Lower leg skin (tissue), 4 donors: ENCODE results near the gene ANKH. TPM values are rescaled to one million over a fixed set of nuclear protein-coding genes. Genes with fewer than 3 reads are reported as not detected.

Experiments used
- DNase-seq, 2 donors: peaks; one replicate each; pipeline ENCODE4 v3.0.0-alpha.2; 2019; ENCODE audit warnings: low spot score in 2 of 2
- H3K4me3 ChIP-seq: fragments of 200-600 bp; sonication (generic); 2 replicates; pipeline ENCODE4 v1.5.1; 2017; ENCODE audit warnings: mild to moderate bottlenecking, low read depth; ENCODE audit not compliant: poor library complexity, severe bottlenecking
- POLR2A ChIP-seq, 2 donors: fragments of 450-650 bp; IDR thresholded peaks; one replicate each; pipeline ENCODE4 v1.6.1; 2016 to 2017; ENCODE audit warnings: antibody characterized with exemption in 2 of 2, mild to moderate bottlenecking in 1 of 2, moderate library complexity in 1 of 2
- WGBS, 2 donors: methylation state at CpG; one replicate each; pipeline ENCODE4 v1.1.5; 2018; 5-methylcytosine and 5-hydroxymethylcytosine counted together
- intact Hi-C: fragments of 100-400 bp; cut with DNase I; formaldehyde crosslinking; loops from one replicate; pipeline ENCODE4 v1.15.0; 2023; ENCODE audit warnings: low total_unique reads
- total RNA-seq, 4 donors: library from RNA; depleted of rRNA; stranded (reverse); fragments of >200 nt; gene quantifications; one replicate each; pipeline ENCODE4 v1.1.0, GENCODE V29; 2016
- TF ChIP-seq, protein P1 (sequence below), 3 donors: fragments of 450-650 bp; IDR thresholded peaks; one replicate each; pipeline ENCODE4 v1.5.1; 2016; ENCODE audit warnings: antibody characterized with exemption in 3 of 3, mild to moderate bottlenecking in 3 of 3, moderate library complexity in 2 of 3

Gene ANKH
- total RNA-seq, 4 donors from 2014 or later: 44.0 to 84.8 (median 67.9) TPM

DNA sequence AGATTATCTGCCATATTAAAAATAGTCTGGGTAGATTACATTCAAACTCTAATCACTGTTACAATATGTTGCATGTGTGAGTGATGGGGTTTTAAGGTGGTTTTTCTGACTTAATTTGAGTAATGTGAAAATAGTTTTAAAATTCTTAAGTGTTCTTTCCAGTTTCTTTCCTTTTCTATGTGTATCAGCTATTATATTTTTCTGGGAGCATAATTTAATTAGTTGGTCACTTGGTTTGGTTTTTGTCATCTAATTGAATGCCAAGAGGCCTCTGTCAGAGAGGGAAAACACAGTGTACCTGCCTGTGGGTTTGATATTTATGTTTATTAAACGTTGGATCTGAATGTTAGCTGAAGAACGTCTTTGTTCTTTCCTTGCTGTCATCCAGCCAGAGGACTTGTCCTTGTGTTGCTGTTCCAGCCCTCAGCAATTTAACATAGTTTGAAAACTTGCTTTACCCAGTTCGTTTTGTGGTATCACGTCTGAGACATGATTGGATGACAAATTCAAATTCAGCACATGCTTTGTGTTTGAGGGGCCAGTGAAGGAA is 187.6 kb downstream of the ANKH start:
- intact Hi-C loops: no loop called here
- H3K4me3 ChIP-seq: no peak overlapping the region
- TF ChIP-seq POLR2A (IDR thresholded peaks at IDR 0.05): no peak
- TF ChIP-seq, protein P1, sequence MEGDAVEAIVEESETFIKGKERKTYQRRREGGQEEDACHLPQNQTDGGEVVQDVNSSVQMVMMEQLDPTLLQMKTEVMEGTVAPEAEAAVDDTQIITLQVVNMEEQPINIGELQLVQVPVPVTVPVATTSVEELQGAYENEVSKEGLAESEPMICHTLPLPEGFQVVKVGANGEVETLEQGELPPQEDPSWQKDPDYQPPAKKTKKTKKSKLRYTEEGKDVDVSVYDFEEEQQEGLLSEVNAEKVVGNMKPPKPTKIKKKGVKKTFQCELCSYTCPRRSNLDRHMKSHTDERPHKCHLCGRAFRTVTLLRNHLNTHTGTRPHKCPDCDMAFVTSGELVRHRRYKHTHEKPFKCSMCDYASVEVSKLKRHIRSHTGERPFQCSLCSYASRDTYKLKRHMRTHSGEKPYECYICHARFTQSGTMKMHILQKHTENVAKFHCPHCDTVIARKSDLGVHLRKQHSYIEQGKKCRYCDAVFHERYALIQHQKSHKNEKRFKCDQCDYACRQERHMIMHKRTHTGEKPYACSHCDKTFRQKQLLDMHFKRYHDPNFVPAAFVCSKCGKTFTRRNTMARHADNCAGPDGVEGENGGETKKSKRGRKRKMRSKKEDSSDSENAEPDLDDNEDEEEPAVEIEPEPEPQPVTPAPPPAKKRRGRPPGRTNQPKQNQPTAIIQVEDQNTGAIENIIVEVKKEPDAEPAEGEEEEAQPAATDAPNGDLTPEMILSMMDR (IDR thresholded peaks at IDR 0.05): no peak
- no peak for DNase-seq
- 34 to 49% methylated on average over 4 of the region's 4 CpGs for WGBS, 2 donors

DNA sequence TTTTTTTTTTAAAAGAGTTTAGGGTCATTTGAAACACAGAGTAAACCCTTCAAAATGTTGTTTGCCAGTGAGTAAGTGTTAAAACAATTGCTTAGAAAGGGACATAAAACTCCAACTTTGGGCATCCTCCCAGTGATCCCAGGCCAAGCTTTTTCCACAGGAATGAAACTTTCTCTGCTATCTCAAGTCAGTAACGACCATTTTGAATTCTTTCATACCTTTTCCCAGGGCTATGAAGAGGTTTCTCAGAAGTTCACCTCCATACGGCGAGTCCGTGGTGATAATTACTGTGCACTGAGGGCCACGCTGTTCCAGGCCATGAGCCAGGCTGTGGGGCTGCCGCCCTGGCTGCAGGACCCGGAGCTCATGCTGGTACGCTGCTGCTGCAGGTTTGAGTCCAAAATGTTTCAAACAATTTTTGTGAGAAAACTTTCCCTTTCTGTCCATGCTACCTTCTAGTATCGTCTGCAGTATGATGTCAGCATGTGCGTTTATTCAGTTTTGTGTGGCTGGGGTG is 190.3 kb downstream of the ANKH start:
- intact Hi-C loops: no loop called here
- H3K4me3 ChIP-seq: no peak overlapping the region
- no peak for DNase-seq
- WGBS, 2 donors: 57 to 86% methylated on average over 10 of the region's 10 CpGs
- TF ChIP-seq, protein P1 (IDR thresholded peaks at IDR 0.05): no peak
- TF ChIP-seq POLR2A (IDR thresholded peaks at IDR 0.05): no peak

DNA sequence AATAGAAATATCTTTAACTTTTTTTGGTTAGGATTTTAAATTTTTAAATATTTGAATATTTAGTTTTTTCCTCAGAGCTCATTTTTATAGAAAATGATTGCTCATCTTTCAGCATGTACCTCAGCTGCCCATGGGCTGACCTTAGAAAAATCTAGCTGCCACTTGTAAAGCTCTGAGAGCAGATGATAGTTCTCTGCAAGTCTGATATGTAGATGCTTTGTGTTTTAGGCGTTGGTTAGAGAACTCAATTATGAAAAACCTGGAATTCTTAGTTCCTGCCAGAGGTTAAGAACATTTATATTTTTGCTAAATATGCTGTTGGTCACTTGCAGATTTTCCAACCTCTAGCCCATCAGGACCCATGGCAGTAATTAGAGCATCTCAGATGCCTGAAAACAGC is 192.0 kb downstream of the ANKH start:
- no peak for DNase-seq
- TF ChIP-seq, protein P1 (IDR thresholded peaks at IDR 0.05): no peak
- TF ChIP-seq POLR2A (IDR thresholded peaks at IDR 0.05): no peak
- intact Hi-C loops: no loop called here
- WGBS, 2 donors: 80 to 89% methylated on average over 1 of the region's 1 CpG
- no peak overlapping the region for H3K4me3 ChIP-seq

DNA sequence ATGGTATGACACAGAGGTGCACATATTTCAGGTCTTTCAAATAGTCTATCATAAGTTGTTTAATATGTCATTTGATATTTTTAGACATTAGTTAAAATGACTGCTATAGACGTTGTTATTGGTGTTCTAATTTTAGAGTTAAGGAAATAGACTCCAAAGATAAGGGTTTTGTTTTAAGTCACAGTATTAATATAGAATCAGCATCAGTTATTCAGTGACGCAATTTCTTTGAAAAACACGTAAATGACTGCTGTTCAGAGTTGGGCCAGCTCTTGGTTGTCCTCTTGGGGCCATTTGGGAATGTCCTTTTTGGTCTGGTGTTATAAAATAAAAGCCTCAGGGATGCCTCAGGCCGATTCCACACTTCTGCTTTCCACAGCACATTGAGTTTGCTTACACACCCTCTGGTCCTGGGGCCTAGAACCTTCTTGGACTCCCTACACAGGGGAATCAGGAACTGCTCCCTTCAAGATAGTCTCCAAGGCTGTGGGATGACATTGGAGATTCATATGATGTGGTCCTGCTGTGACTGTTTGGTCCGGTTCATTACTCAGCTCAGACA is 192.7 kb downstream of the ANKH start:
- TF ChIP-seq, protein P1 (IDR thresholded peaks at IDR 0.05): no peak
- TF ChIP-seq POLR2A (IDR thresholded peaks at IDR 0.05): no peak
- no peak overlapping the region for H3K4me3 ChIP-seq
- intact Hi-C loops: no loop called here
- no peak for DNase-seq
- 73 to 75% methylated on average over 5 of the region's 5 CpGs for WGBS, 2 donors

DNA sequence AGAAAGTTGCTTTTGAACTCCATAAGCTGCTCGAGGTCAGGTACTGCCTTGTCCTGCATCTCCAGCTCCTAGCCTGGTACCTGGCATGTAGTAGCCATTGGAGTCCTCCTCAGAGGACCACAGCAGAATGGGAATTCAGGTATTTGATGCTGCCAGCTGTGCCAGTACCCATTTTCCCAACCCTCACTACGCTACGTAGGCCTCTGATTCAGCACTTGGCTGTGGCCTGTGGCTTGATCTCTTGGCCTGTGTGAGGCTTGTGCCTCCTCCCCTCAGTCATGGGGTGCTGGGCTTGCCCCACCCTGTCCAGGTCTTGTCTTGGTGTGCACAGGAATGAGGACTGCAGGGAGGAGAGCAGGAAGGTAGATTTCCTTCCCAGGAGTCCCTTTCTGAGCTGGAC is 195.3 kb downstream of the ANKH start:
- intact Hi-C loops: no loop called here
- WGBS, 2 donors: 31 to 35% methylated on average over 3 of the region's 3 CpGs
- TF ChIP-seq, protein P1 (IDR thresholded peaks at IDR 0.05): no peak
- no peak for TF ChIP-seq POLR2A (IDR thresholded peaks at IDR 0.05)
- H3K4me3 ChIP-seq: no peak overlapping the region
- no peak for DNase-seq
